HG03095 (cell line): ENCODE data around the gene SUPT6H.
"Not testable (repeated sequence)": the region's sequence is repeated elsewhere in the genome, so short reads cannot be mapped to it uniquely, and the experiment has no call there.

Experiments used
- ATAC-seq: cut with Tn5 transposase; IDR thresholded peaks from one replicate; pipeline ENCODE4 v1.9.1; 2021; ENCODE audit warnings: moderate library complexity; ENCODE audit not compliant: unreplicated experiment

Gene SUPT6H

GRCh38 chr17:28735242-28735722, 73.3 kb downstream of the SUPT6H start:
- no peak for ATAC-seq

- ATAC-seq = not testable (repeated sequence)
These were observed 74.1 kb downstream of the SUPT6H start for GRCh38 chr17:28735913-28736769.

GRCh38 chr17:28737316-28737715, 75.3 kb downstream of the SUPT6H start:
- ATAC-seq = no peak

GRCh38 chr17:28737770-28738679, 76.0 kb downstream of the SUPT6H start:
- peak; percentile 46 for ATAC-seq

- no peak for ATAC-seq
These were observed 76.8 kb downstream of the SUPT6H start for GRCh38 chr17:28738680-28739384.

- no peak for ATAC-seq
These were observed 78.7 kb downstream of the SUPT6H start for GRCh38 chr17:28740406-28741357.

GRCh38 chr17:28741358-28742349, 79.6 kb downstream of the SUPT6H start:
- ATAC-seq = no peak

- peak; percentile 60 for ATAC-seq
These were observed 81.5 kb downstream of the SUPT6H start, which contains the start of gene TRAF4 for GRCh38 chr17:28743243-28744103. Gene TRAF4 (plus strand): TSS chr17:28744011. CDS start chr17:28744113, 102 bp downstream.

- no peak for ATAC-seq
These were observed 82.3 kb downstream of the SUPT6H start for GRCh38 chr17:28744104-28744971.

- no peak for ATAC-seq
These were observed 83.2 kb downstream of the SUPT6H start for GRCh38 chr17:28744972-28745785.

- no peak for ATAC-seq
These were observed 83.9 kb downstream of the SUPT6H start for GRCh38 chr17:28745786-28746411.

- ATAC-seq = no peak
These were observed 84.6 kb downstream of the SUPT6H start for GRCh38 chr17:28746611-28747050.

- no peak for ATAC-seq
These were observed 85.2 kb downstream of the SUPT6H start for GRCh38 chr17:28747051-28747691.

- ATAC-seq = no peak
These were observed 86.1 kb downstream of the SUPT6H start for GRCh38 chr17:28747801-28748750.
